Measurements from ENCODE around the gene PI16.
"Not testable (repeated sequence)": the region's sequence is repeated elsewhere in the genome, so short reads cannot be mapped to it uniquely, and the experiment has no call there.

The PI16 gene

DNA sequence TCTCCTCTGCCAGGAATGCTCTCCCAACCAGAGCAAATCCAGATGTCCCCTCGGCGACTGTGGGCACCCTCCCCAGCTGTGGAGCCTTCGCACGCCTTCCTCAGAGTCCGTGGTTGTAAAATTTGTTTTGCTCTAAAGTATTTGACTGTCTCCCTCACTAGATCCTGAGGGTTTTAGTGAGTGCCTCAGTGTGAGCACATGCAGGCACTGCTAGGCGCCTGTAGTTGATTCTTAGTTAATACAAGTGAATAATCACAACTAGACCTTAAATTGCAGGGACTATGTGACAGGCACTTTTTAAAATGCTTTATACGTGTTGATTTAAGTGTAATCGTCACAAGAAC, 32.1 kb downstream of the PI16 start:
- H3K9me3 ChIP-seq (ENCODE audit: control insufficient read depth, insufficient read depth, low read length): no peaks in the 10 kb centered on the region
- no peaks in the 10 kb centered on the region for H3K36me3 ChIP-seq (ENCODE audit: control insufficient read depth, insufficient read depth, low read length)
- H3K4me1 ChIP-seq (ENCODE audit: control insufficient read depth, insufficient read depth, low read length): peaks cover 18% of the 10 kb centered on the region
- peak overlapping the region; percentile 75 for H3K4me3 ChIP-seq (ENCODE audit: low read depth, low read length)
- H3K9ac ChIP-seq (ENCODE audit: low read depth, low read length): peak overlapping the region; percentile 90
- peak overlapping the region; percentile 86 for H3K27ac ChIP-seq (ENCODE audit: low read depth, low read length)
- no peaks in the 10 kb centered on the region for H3K27me3 ChIP-seq (ENCODE audit: control insufficient read depth, insufficient read depth, low read length)

GRCh38 chr6:36989264-36989663, 34.7 kb downstream of the PI16 start:
- H3K9me3 ChIP-seq (ENCODE audit: control insufficient read depth, insufficient read depth, low read length): no peaks in the 10 kb centered on the region
- no peaks in the 10 kb centered on the region for H3K27me3 ChIP-seq (ENCODE audit: control insufficient read depth, insufficient read depth, low read length)
- no peaks in the 10 kb centered on the region for H3K36me3 ChIP-seq (ENCODE audit: control insufficient read depth, insufficient read depth, low read length)
- H3K4me3 ChIP-seq (ENCODE audit: low read depth, low read length): no peak overlapping the region
- H3K4me1 ChIP-seq (ENCODE audit: control insufficient read depth, insufficient read depth, low read length): peaks cover 9% of the 10 kb centered on the region
- H3K27ac ChIP-seq (ENCODE audit: low read depth, low read length): no peak overlapping the region
- no peak overlapping the region for H3K9ac ChIP-seq (ENCODE audit: low read depth, low read length)

- not testable (repeated sequence) for H3K27me3 ChIP-seq (ENCODE audit: control insufficient read depth, insufficient read depth, low read length); H3K4me3 ChIP-seq (ENCODE audit: low read depth, low read length); H3K9me3 ChIP-seq (ENCODE audit: control insufficient read depth, insufficient read depth, low read length); H3K9ac ChIP-seq (ENCODE audit: low read depth, low read length); H3K4me1 ChIP-seq (ENCODE audit: control insufficient read depth, insufficient read depth, low read length); H3K27ac ChIP-seq (ENCODE audit: low read depth, low read length); H3K36me3 ChIP-seq (ENCODE audit: control insufficient read depth, insufficient read depth, low read length)
Observed at GRCh38 chr6:36990401-36990800, 35.9 kb downstream of the PI16 start.

DNA sequence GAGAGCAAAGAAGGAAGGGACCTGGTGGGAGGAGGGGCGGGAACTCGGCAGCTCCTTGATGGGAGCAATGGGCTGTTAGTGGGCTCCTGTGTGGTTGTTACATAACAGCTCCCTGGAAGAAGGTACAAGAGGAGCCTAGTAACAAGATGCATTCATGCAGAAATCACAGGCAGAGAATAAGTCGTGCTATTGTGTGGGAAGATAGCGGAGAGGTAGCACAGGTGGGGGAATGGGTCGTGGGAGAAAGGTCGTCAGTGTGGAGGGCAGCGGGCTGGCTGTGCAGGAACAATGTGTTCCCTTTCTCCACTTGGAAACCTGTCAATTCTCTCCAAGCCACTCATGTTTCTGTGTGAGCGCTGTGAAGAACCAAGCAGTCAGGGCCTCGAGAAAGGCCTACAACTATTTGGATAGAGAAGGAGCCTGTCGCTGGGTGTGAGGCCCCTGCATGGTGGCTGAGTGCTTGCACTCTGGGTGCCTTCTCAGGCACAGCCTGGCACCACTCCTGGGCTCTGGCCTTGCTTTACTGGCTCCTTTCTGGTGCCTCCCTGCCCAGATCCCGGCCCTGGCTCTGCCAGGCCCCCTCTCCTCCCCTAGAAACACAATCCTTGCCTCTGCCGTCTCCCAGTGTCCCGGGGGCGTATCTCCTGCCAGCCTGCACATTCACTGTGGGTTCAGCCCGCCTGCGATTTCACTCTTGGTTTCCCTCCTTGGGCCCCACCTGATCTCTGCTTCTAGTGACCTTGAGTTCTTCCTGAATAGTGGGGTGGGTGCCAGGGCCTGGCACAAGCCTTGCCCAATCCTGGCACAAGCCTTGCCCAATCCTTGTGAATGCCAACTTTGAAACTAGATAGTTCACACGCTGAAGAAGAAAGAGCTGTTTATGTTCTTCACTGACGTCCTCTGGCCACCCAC, 43.5 kb downstream of the PI16 start:
- H3K36me3 ChIP-seq (ENCODE audit: control insufficient read depth, insufficient read depth, low read length): no peaks in the 10 kb centered on the region
- H3K4me1 ChIP-seq (ENCODE audit: control insufficient read depth, insufficient read depth, low read length): no peaks in the 10 kb centered on the region; the same call in 1 of the 2 replicates
- H3K27ac ChIP-seq (ENCODE audit: low read depth, low read length): no peak overlapping the region
- no peak overlapping the region for H3K9ac ChIP-seq (ENCODE audit: low read depth, low read length)
- no peaks in the 10 kb centered on the region for H3K9me3 ChIP-seq (ENCODE audit: control insufficient read depth, insufficient read depth, low read length)
- H3K27me3 ChIP-seq (ENCODE audit: control insufficient read depth, insufficient read depth, low read length): no peaks in the 10 kb centered on the region
- H3K4me3 ChIP-seq (ENCODE audit: low read depth, low read length): no peak overlapping the region

- no peaks in the 10 kb centered on the region for H3K36me3 ChIP-seq (ENCODE audit: control insufficient read depth, insufficient read depth, low read length)
- no peak overlapping the region for H3K9ac ChIP-seq (ENCODE audit: low read depth, low read length)
- H3K4me1 ChIP-seq (ENCODE audit: control insufficient read depth, insufficient read depth, low read length): no peaks in the 10 kb centered on the region; the same call in 1 of the 2 replicates
- no peak overlapping the region for H3K4me3 ChIP-seq (ENCODE audit: low read depth, low read length)
- H3K27ac ChIP-seq (ENCODE audit: low read depth, low read length): no peak overlapping the region
- H3K9me3 ChIP-seq (ENCODE audit: control insufficient read depth, insufficient read depth, low read length): no peaks in the 10 kb centered on the region
- H3K27me3 ChIP-seq (ENCODE audit: control insufficient read depth, insufficient read depth, low read length): no peaks in the 10 kb centered on the region
Observed at GRCh38 chr6:36998723-36999038, 44.1 kb downstream of the PI16 start.

GRCh38 chr6:36999061-36999750, 44.7 kb downstream of the PI16 start:
- H3K27me3 ChIP-seq (ENCODE audit: control insufficient read depth, insufficient read depth, low read length): no peaks in the 10 kb centered on the region
- H3K36me3 ChIP-seq (ENCODE audit: control insufficient read depth, insufficient read depth, low read length): no peaks in the 10 kb centered on the region
- no peaks in the 10 kb centered on the region for H3K9me3 ChIP-seq (ENCODE audit: control insufficient read depth, insufficient read depth, low read length)
- no peaks in the 10 kb centered on the region; the same call in 1 of the 2 replicates for H3K4me1 ChIP-seq (ENCODE audit: control insufficient read depth, insufficient read depth, low read length)
- no peak overlapping the region for H3K4me3 ChIP-seq (ENCODE audit: low read depth, low read length)
- H3K27ac ChIP-seq (ENCODE audit: low read depth, low read length): no peak overlapping the region
- H3K9ac ChIP-seq (ENCODE audit: low read depth, low read length): no peak overlapping the region

- no peak overlapping the region for H3K9ac ChIP-seq (ENCODE audit: low read depth, low read length)
- H3K4me3 ChIP-seq (ENCODE audit: low read depth, low read length): no peak overlapping the region
- H3K4me1 ChIP-seq (ENCODE audit: control insufficient read depth, insufficient read depth, low read length): no peaks in the 10 kb centered on the region; the same call in 1 of the 2 replicates
- H3K27me3 ChIP-seq (ENCODE audit: control insufficient read depth, insufficient read depth, low read length): no peaks in the 10 kb centered on the region
- no peak overlapping the region for H3K27ac ChIP-seq (ENCODE audit: low read depth, low read length)
- no peaks in the 10 kb centered on the region for H3K36me3 ChIP-seq (ENCODE audit: control insufficient read depth, insufficient read depth, low read length)
- no peaks in the 10 kb centered on the region for H3K9me3 ChIP-seq (ENCODE audit: control insufficient read depth, insufficient read depth, low read length)
Observed at GRCh38 chr6:36999751-37000125, 45.2 kb downstream of the PI16 start.

DNA sequence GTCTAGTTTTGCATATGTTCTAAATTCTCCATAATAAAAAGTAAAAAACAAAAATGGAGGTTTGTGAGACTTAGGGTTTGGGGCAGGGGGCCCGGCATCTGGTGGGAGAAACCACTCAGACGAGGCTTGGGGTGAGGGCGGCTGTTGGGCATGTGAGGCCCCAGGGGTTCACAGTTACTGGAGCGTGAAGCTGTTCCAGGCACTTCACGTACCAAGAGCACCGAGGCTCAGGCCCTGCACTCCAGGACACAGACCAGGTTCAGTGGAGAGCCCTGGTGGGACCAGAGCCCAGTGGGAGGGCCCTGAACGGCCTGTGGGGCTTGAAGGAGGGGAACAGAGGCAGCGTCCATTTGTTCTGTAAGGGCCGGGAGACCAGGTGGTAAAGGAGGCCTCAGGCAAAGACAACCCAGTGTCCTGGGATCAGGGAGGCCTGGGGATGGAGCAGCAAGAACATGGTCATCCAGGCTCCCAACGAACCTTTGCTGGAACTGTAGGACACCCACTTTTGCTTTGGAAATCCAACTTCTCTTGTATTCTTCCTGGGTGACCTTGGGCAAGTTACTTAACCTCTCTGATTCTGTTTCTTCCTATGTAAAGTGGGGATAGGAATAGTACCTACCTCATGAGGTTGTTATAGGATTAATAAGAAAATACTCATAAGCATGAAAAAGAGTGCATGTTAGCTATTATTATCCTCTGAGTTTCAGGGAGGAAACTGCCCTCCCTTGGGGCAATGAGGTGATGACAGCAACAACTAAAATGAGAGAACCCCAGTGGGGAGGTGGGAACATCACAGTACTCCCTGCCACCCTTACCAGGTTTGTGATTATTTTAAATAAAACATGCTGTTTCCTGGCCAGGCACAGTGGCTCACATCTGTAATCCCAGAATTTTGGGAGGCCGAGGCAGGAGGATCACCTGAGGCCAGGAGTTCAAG, 49.8 kb downstream of the PI16 start:
- Histone ChIP-seq H3K36me3 (ENCODE audit: control insufficient read depth, insufficient read depth, low read length) (no peaks in the 10 kb centered on the region), H3K4me3 (ENCODE audit: low read depth, low read length) (no peak overlapping the region), H3K9ac (ENCODE audit: low read depth, low read length) (no peak overlapping the region), H3K27ac (ENCODE audit: low read depth, low read length) (no peak overlapping the region), H3K9me3 (ENCODE audit: control insufficient read depth, insufficient read depth, low read length) (no peaks in the 10 kb centered on the region), H3K27me3 (ENCODE audit: control insufficient read depth, insufficient read depth, low read length) (no peaks in the 10 kb centered on the region), H3K4me1 (ENCODE audit: control insufficient read depth, insufficient read depth, low read length) (no peaks in the 10 kb centered on the region)

GRCh38 chr6:37005061-37005810, 50.7 kb downstream of the PI16 start, which contains the start of gene FGD2:
FGD2 (plus strand) TSS chr6:37005655; CDS start chr6:37005818, 163 bp downstream.
- Histone ChIP-seq H3K4me1 (ENCODE audit: control insufficient read depth, insufficient read depth, low read length) (no peaks in the 10 kb centered on the region), H3K4me3 (ENCODE audit: low read depth, low read length) (no peak within 1 kb of the TSS), H3K27me3 (ENCODE audit: control insufficient read depth, insufficient read depth, low read length) (no peaks in the 10 kb centered on the region), H3K36me3 (ENCODE audit: control insufficient read depth, insufficient read depth, low read length) (no peaks in the 10 kb centered on the region), H3K27ac (ENCODE audit: low read depth, low read length) (no peak within 1 kb of the TSS), H3K9me3 (ENCODE audit: control insufficient read depth, insufficient read depth, low read length) (no peaks in the 10 kb centered on the region), H3K9ac (ENCODE audit: low read depth, low read length) (no peak within 1 kb of the TSS)

DNA sequence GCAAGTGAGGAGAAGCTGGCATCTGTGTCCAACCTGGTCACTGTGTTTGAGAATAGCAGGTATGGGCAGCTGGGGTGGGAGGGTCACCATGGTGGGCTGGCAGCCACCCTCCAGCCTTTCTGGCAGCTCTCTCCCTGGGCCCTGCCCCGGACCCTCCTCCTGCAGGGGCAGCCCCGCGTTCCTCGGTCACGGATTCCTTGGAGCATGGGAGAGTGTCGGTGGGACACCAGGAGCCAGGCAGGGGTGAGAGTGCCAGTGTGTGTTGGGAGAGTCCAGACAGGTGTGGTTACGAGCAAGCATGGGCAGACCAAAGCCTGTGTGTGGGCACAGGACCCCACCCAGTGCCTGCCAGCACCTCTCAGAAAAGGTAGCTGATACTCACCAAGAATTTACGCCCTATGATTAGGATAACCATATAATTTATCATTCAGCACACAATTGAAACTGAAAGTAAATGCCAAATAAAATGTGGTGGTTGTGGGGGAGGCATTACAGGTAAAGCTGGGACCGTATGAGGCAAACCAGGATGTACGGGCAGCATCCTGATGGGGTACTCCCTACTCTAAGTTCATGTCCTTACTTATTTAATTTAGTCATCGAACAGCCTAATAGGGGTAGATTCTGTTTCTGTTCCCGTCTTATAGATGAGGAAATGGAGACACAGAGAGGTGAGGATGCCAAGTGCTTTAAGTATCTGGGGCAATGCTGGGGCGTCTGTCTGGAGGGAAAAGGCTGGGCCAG, 51.5 kb downstream of the PI16 start:
- Histone ChIP-seq H3K27ac (ENCODE audit: low read depth, low read length) (no peak overlapping the region), H3K9me3 (ENCODE audit: control insufficient read depth, insufficient read depth, low read length) (no peaks in the 10 kb centered on the region), H3K9ac (ENCODE audit: low read depth, low read length) (no peak overlapping the region), H3K27me3 (ENCODE audit: control insufficient read depth, insufficient read depth, low read length) (no peaks in the 10 kb centered on the region), H3K4me1 (ENCODE audit: control insufficient read depth, insufficient read depth, low read length) (no peaks in the 10 kb centered on the region), H3K36me3 (ENCODE audit: control insufficient read depth, insufficient read depth, low read length) (no peaks in the 10 kb centered on the region), H3K4me3 (ENCODE audit: low read depth, low read length) (no peak overlapping the region)
